HCT116 (cell line): ENCODE measurements around the gene KRT77. TPM values are rescaled to one million over a fixed set of nuclear protein-coding genes. Genes with fewer than 3 reads are reported as not detected.

Source experiments
- ATAC-seq: fragments of 200-7000 bp; cut with Tn5 transposase; 2 replicates; pipeline ENCODE4 v1.9.1; 2020; ENCODE audit warnings: mild to moderate bottlenecking, moderate library complexity
- BruUV-seq: library from RNA; stranded (reverse); fragments of 400-500 nt; replicated peaks from 2 replicates; lab custom pipeline; 2021; lab: Mats Ljungman, UMichigan
- CTCF ChIA-PET: fragments of 300-600 bp; sonication (Branson Sonifier 250); formaldehyde crosslinking; loops from one replicate; lab custom pipeline; 2021; ENCODE audit warnings: antibody characterized with exemption; lab: Charles Lee
- POLR2A ChIA-PET: fragments of 300-600, 350-600 bp; sonication (Branson Sonifier 250); formaldehyde crosslinking; loops from one replicate; lab custom pipeline; 2021; ENCODE audit warnings: antibody characterized with exemption; lab: Charles Lee
- RAD21 ChIA-PET, 2 experiments: fragments of 300-600 bp; sonication (Branson Sonifier 250); formaldehyde crosslinking; loops; one replicate each; lab custom pipeline; 2023; ENCODE audit warnings: low total read pairs in 2 of 2; ENCODE audit not compliant: uncharacterized antibody in 2 of 2, unreplicated experiment in 2 of 2, low non-redundant PET in 1 of 2; lab: Charles Lee
- DNase-seq: peaks from one replicate; pipeline ENCODE4 v3.0.0-alpha.2; 2010; ENCODE audit warnings: low read depth, low spot score
- H2AFZ ChIP-seq: fragments of 200-600 bp; shearing (Covaris generic), sonication (generic); 2 replicates; pipeline ENCODE4 v1.6.1; 2017; ENCODE audit warnings: low read depth, mixed run types, mixed read lengths, antibody characterized with exemption, low read length; ENCODE audit not compliant: poor library complexity, severe bottlenecking
- H3K27ac ChIP-seq: 2 replicates; pipeline ENCODE4 v1.5.1; 2012; ENCODE audit warnings: low read depth, low read length
- H3K27me3 ChIP-seq: fragments of 200-600 bp; sonication (generic); 2 replicates; pipeline ENCODE4 v1.6.1; 2016; ENCODE audit warnings: mixed run types, low read length, mixed read lengths; ENCODE audit not compliant: insufficient read depth
- H3K36me3 ChIP-seq, 2 experiments: fragments of 200-500 bp in 1 of 2; fragments of 200-600 bp in 1 of 2; sonication (Bioruptor generic) in 1 of 2; sonication (generic) in 1 of 2; 2 replicates each; pipeline versions ENCODE4 v1.5.1 to v1.6.1; 2014 to 2016; ENCODE audit warnings: low read length in 2 of 2, inconsistent platforms in 1 of 2, mixed read lengths in 1 of 2, mixed run types in 1 of 2; ENCODE audit not compliant: insufficient read depth in 2 of 2, control insufficient read depth in 1 of 2
- H3K4me1 ChIP-seq, 2 experiments: fragments of 200-600 bp in 1 of 2; sonication (generic) in 1 of 2; 2 replicates each; pipeline versions ENCODE4 v1.5.1 to v1.6.1; 2012 to 2017; ENCODE audit warnings: low read length in 2 of 2, inconsistent platforms in 1 of 2, mild to moderate bottlenecking in 1 of 2, mixed read lengths in 1 of 2, mixed run types in 1 of 2, moderate library complexity in 1 of 2; ENCODE audit not compliant: insufficient read depth in 2 of 2, control insufficient read depth in 1 of 2
- H3K4me2 ChIP-seq: fragments of 200-600 bp; sonication (generic); 2 replicates; pipeline ENCODE4 v1.6.1; 2017; ENCODE audit warnings: mixed run types, low read length, mixed read lengths
- H3K4me3 ChIP-seq, 2 experiments: fragments of 200-600 bp in 1 of 2; sonication (generic) in 1 of 2; replicated peaks in 1 of 2; 2 replicates each; pipeline ENCODE4 v1.5.1; 2011 to 2016; ENCODE audit warnings: low read length in 2 of 2, control low read depth in 1 of 2, low read depth in 1 of 2, mild to moderate bottlenecking in 1 of 2, mixed read lengths in 1 of 2, mixed run types in 1 of 2
- H3K79me2 ChIP-seq: fragments of 200-600 bp; sonication (generic); 2 replicates; pipeline ENCODE4 v1.6.1; 2017; ENCODE audit warnings: mild to moderate bottlenecking, mixed run types, low read length, moderate library complexity, mixed read lengths; ENCODE audit not compliant: insufficient read depth
- H3K9ac ChIP-seq: fragments of 200-600 bp; sonication (generic); 2 replicates; pipeline ENCODE4 v1.6.1; 2016; ENCODE audit warnings: low read length, mixed read lengths
- H3K9me2 ChIP-seq: fragments of 200-600 bp; sonication (generic), shearing (Covaris generic); 2 replicates; pipeline ENCODE4 v1.6.1; 2017; ENCODE audit warnings: mixed run types, mild to moderate bottlenecking, moderate library complexity; ENCODE audit not compliant: insufficient read depth
- H3K9me3 ChIP-seq, 2 experiments: fragments of 200-500 bp in 1 of 2; fragments of 200-600 bp in 1 of 2; sonication (Bioruptor generic) in 1 of 2; sonication (generic) in 1 of 2; 2 replicates each; pipeline ENCODE4 v1.6.1; 2014 to 2017; ENCODE audit warnings: low read length in 2 of 2, mixed read lengths in 2 of 2, inconsistent platforms in 1 of 2, low read depth in 1 of 2, mild to moderate bottlenecking in 1 of 2, mixed run types in 1 of 2, moderate library complexity in 1 of 2; ENCODE audit not compliant: control insufficient read depth in 1 of 2, insufficient read depth in 1 of 2
- H4K20me1 ChIP-seq: fragments of 200-600 bp; sonication (generic), shearing (Covaris generic); 2 replicates; pipeline ENCODE4 v1.6.1; 2017; ENCODE audit warnings: mixed run types, mild to moderate bottlenecking, moderate library complexity; ENCODE audit not compliant: insufficient read depth
- CEBPB ChIP-seq: IDR thresholded peaks from 2 replicates; pipeline ENCODE4 v1.6.1; 2012; ENCODE audit warnings: low read depth
- CTCF ChIP-seq, 3 experiments: fragments of 200-600 bp in 1 of 3; sonication (generic) in 1 of 3; IDR thresholded peaks in 2 of 3; conservative IDR thresholded peaks in 1 of 3; 2 replicates each; pipeline ENCODE4 v1.5.1; 2012 to 2017; ENCODE audit warnings: low read depth in 2 of 3, low read length in 2 of 3, antibody characterized with exemption in 1 of 3, borderline replicate concordance in 1 of 3, control low read depth in 1 of 3, mild to moderate bottlenecking in 1 of 3, mixed read lengths in 1 of 3, mixed run types in 1 of 3, moderate library complexity in 1 of 3; ENCODE audit not compliant: insufficient read depth in 1 of 3
- EGR1 ChIP-seq: IDR thresholded peaks from 2 replicates; pipeline ENCODE4 v1.6.1; 2012; ENCODE audit warnings: low read depth
- EZH2phosphoT487 ChIP-seq: fragments of 200-600 bp; IDR thresholded peaks from 2 replicates; pipeline ENCODE4 v1.6.1; 2018; ENCODE audit warnings: antibody characterized with exemption, borderline replicate concordance
- JUND ChIP-seq: IDR thresholded peaks from 2 replicates; pipeline ENCODE4 v1.6.1; 2012
- REST ChIP-seq: IDR thresholded peaks from 2 replicates; pipeline ENCODE4 v1.6.1; 2012; ENCODE audit warnings: low read depth
- TCF7L2 ChIP-seq: IDR thresholded peaks from 2 replicates; pipeline ENCODE4 v1.7.0; 2011; ENCODE audit warnings: borderline replicate concordance, inconsistent platforms; ENCODE audit not compliant: insufficient read depth, insufficient read length; ENCODE audit errors: extremely low read depth
- intact Hi-C: fragments of 100-400 bp; cut with micrococcal nuclease; formaldehyde crosslinking; loops from 2 replicates; pipeline ENCODE4 v1.10.0; 2022
- total RNA-seq: library from RNA; stranded (reverse); gene quantifications from one replicate; pipeline ENCODE4 v1.2.1, GENCODE V29; 2021; ENCODE audit not compliant: unreplicated experiment

The KRT77 gene
- total RNA-seq, 1 experiment from 2014 or later: not detected

- Histone ChIP-seq H3K9me3 (no peaks in the 10 kb centered on the region), H3K27me3 (peaks cover 8% of the 10 kb centered on the region; the same call in 1 of the 2 replicates), H3K4me3 (no peak overlapping the region), H3K9me2 (no peaks in the 10 kb centered on the region), H3K79me2 (no peaks in the 10 kb centered on the region), H3K36me3 (no peaks in the 10 kb centered on the region), H3K9ac (no peak overlapping the region), H4K20me1 (no peaks in the 10 kb centered on the region), H3K4me2 (no peak overlapping the region), H2AFZ (no peak overlapping the region), H3K27ac (no peak overlapping the region), H3K4me1 (peaks cover 0 to 23% of the 10 kb centered on the region in 2 experiments; a peak in 2 of 4 replicates)
- TF ChIP-seq TCF7L2: no peak
- no peak for TF ChIP-seq CEBPB
- no peak for TF ChIP-seq REST
- no peak for TF ChIP-seq EGR1
- no peak for TF ChIP-seq JUND
- no peak for TF ChIP-seq EZH2phosphoT487
- no peak for TF ChIP-seq CTCF (IDR thresholded peaks at IDR 0.05 in 2 of 3, conservative IDR thresholded peaks at IDR 0.05 in 1 of 3; ENCODE audit: borderline replicate concordance in 1 of 3, insufficient read depth in 1 of 3, low read depth in 2 of 3, low read length in 2 of 3)
- intact Hi-C loops: no loop called here
- ATAC-seq: no peak
- no TSS peak for BruUV-seq
- CTCF ChIA-PET: no interaction called here
- POLR2A ChIA-PET: no interaction called here
- DNase-seq: no peak
- RAD21 ChIA-PET: no interaction called here
These were observed 33.9 kb downstream of the KRT77 start for GRCh38 chr12:52669426-52669825.
